IMR-90 (cell line): ENCODE results near the gene ASB9. TPM values are rescaled to one million over a fixed set of nuclear protein-coding genes. Genes with fewer than 3 reads are reported as not detected.

Experiments
- ATAC-seq: fragments of 200-7000 bp; cut with Tn5 transposase; 2 replicates; pipeline ENCODE4 v1.9.1; 2020; ENCODE audit warnings: low read depth, mild to moderate bottlenecking, moderate library complexity
- BruUV-seq: library from RNA; stranded (reverse); fragments of 400-500 nt; replicated peaks from 2 replicates; lab custom pipeline; 2021; lab: Mats Ljungman, UMichigan
- CTCF ChIA-PET: fragments of 300-600 bp; formaldehyde crosslinking; extraction: SDS; loops from one replicate; lab custom pipeline; 2021; ENCODE audit warnings: antibody characterized with exemption; lab: Yijun Ruan, JAX
- POLR2A ChIA-PET: fragments of 300-600 bp; sonication (Branson Sonifier 250); formaldehyde crosslinking; loops from one replicate; lab custom pipeline; 2022; ENCODE audit warnings: antibody characterized with exemption; ENCODE audit not compliant: unreplicated experiment; lab: Charles Lee
- DNase-seq: peaks from one replicate; pipeline ENCODE4 v3.0.0; 2013
- H2AFZ ChIP-seq: replicated peaks from 2 replicates; pipeline ENCODE3; 2013; ENCODE audit warnings: low read length, mild to moderate bottlenecking; ENCODE audit not compliant: poor library complexity
- H2AK5ac ChIP-seq: 2 replicates; pipeline ENCODE4 v1.6.1; 2013; ENCODE audit warnings: low read depth, low read length, inconsistent platforms
- H2AK9ac ChIP-seq: replicated peaks from 2 replicates; pipeline ENCODE3; 2013; ENCODE audit warnings: mild to moderate bottlenecking, low read depth, low read length, moderate library complexity; ENCODE audit not compliant: poor library complexity
- H2BK120ac ChIP-seq: 2 replicates; pipeline ENCODE4 v1.6.1; 2013; ENCODE audit warnings: low read depth, low read length, inconsistent platforms
- H2BK15ac ChIP-seq: 3 replicates; pipeline ENCODE4 v1.6.1; 2013; ENCODE audit warnings: low read depth, low read length, inconsistent platforms
- H2BK20ac ChIP-seq: 2 replicates; pipeline ENCODE4 v1.6.1; 2013; ENCODE audit warnings: low read depth, mild to moderate bottlenecking, inconsistent platforms, low read length, moderate library complexity
- H2BK5ac ChIP-seq: 2 replicates; pipeline ENCODE4 v1.6.1; 2013; ENCODE audit warnings: mild to moderate bottlenecking, low read depth, low read length, inconsistent platforms; ENCODE audit not compliant: poor library complexity, severe bottlenecking
- H3K14ac ChIP-seq: replicated peaks from 2 replicates; pipeline ENCODE4 v1.6.1; 2013; ENCODE audit warnings: low read depth, low read length, inconsistent platforms
- H3K18ac ChIP-seq: 2 replicates; pipeline ENCODE4 v1.6.1; 2013; ENCODE audit warnings: low read depth, low read length, control low read depth
- H3K23ac ChIP-seq: 2 replicates; pipeline ENCODE4 v1.6.1; 2013; ENCODE audit warnings: low read depth, low read length, inconsistent platforms
- H3K27ac ChIP-seq: 2 replicates; pipeline ENCODE4 v1.5.1; 2013; ENCODE audit warnings: mild to moderate bottlenecking, control low read depth, low read length; ENCODE audit not compliant: insufficient read depth
- H3K27me3 ChIP-seq: 2 replicates; pipeline ENCODE4 v1.6.1; 2013; ENCODE audit warnings: low read length; ENCODE audit not compliant: control insufficient read depth, insufficient read depth
- H3K36me3 ChIP-seq: 2 replicates; pipeline ENCODE4 v1.6.1; 2013; ENCODE audit warnings: low read length, mixed read lengths; ENCODE audit not compliant: control insufficient read depth, insufficient read depth
- H3K4ac ChIP-seq: 2 replicates; pipeline ENCODE4 v1.6.1; 2013; ENCODE audit warnings: low read depth, low read length, inconsistent platforms
- H3K4me1 ChIP-seq: 2 replicates; pipeline ENCODE4 v1.6.1; 2013; ENCODE audit warnings: low read length, mixed read lengths; ENCODE audit not compliant: control insufficient read depth, insufficient read depth
- H3K4me2 ChIP-seq: 2 replicates; pipeline ENCODE4 v1.6.1; 2013; ENCODE audit warnings: low read depth, mild to moderate bottlenecking, control low read depth, low read length, moderate library complexity
- H3K4me3 ChIP-seq: 2 replicates; pipeline ENCODE4 v1.5.1; 2013; ENCODE audit warnings: low read depth, mild to moderate bottlenecking, control low read depth, low read length, moderate library complexity; ENCODE audit not compliant: insufficient read depth
- H3K56ac ChIP-seq: 2 replicates; pipeline ENCODE4 v1.6.1; 2013; ENCODE audit warnings: low read length, inconsistent platforms; ENCODE audit not compliant: insufficient read depth; ENCODE audit errors: extremely low read depth
- H3K79me1 ChIP-seq, 2 experiments: 2 replicates each; pipeline ENCODE4 v1.6.1; 2013; ENCODE audit warnings: low read length in 2 of 2, inconsistent platforms in 1 of 2, low read depth in 1 of 2
- H3K9ac ChIP-seq: 2 replicates; pipeline ENCODE4 v1.6.1; 2013; ENCODE audit warnings: low read depth, low read length, control low read depth
- H3K9me1 ChIP-seq: 2 replicates; pipeline ENCODE4 v1.6.1; 2013; ENCODE audit warnings: low read length, inconsistent platforms; ENCODE audit not compliant: insufficient read depth
- H3K9me3 ChIP-seq: 2 replicates; pipeline ENCODE4 v1.6.1; 2013; ENCODE audit warnings: low read length; ENCODE audit not compliant: control insufficient read depth, insufficient read depth
- H4K20me1 ChIP-seq: 2 replicates; pipeline ENCODE4 v1.6.1; 2013; ENCODE audit warnings: low read length, inconsistent platforms; ENCODE audit not compliant: insufficient read depth
- H4K5ac ChIP-seq: 2 replicates; pipeline ENCODE4 v1.6.1; 2013; ENCODE audit warnings: mild to moderate bottlenecking, low read depth, low read length, control low read depth
- H4K8ac ChIP-seq, 2 experiments: 2 replicates each; pipeline ENCODE4 v1.6.1; 2013; ENCODE audit warnings: low read depth in 2 of 2, low read length in 2 of 2, control low read depth in 1 of 2, inconsistent platforms in 1 of 2
- H4K91ac ChIP-seq: 2 replicates; pipeline ENCODE4 v1.6.1; 2013; ENCODE audit warnings: low read depth, low read length, inconsistent platforms; ENCODE audit not compliant: insufficient read depth
- CEBPB ChIP-seq: IDR thresholded peaks from 2 replicates; pipeline ENCODE4 v1.6.1; 2012; ENCODE audit warnings: low read depth, low read length, improper control_type of control experiment
- POLR2A ChIP-seq: IDR thresholded peaks from 2 replicates; pipeline ENCODE4 v1.6.1; 2012; ENCODE audit warnings: mild to moderate bottlenecking, low read depth, low read length
- RAD21 ChIP-seq: IDR thresholded peaks from 2 replicates; pipeline ENCODE4 v1.6.1; 2012; ENCODE audit warnings: low read length, improper control_type of control experiment
- WGBS, 2 experiments: methylation state at CpG; one replicate each; pipeline versions ENCODE4 v1.1.5 to v1.1.7; 2013; ENCODE audit warnings: missing lambda C conversion rate in 2 of 2; ENCODE audit not compliant: insufficient read length in 1 of 2; ENCODE audit errors: extremely low coverage in 2 of 2; 5-methylcytosine and 5-hydroxymethylcytosine counted together
- dilution Hi-C: fragments of 300-500 bp; cut with HindIII; formaldehyde crosslinking; loops from one replicate; pipeline ENCODE4 v1.14.3; 2018; ENCODE audit warnings: low sequenced_read_pairs; ENCODE audit not compliant: unreplicated experiment
- in situ Hi-C: fragments of 300-500 bp; cut with MboI; formaldehyde crosslinking; loops from 3 replicates; pipeline ENCODE4 v1.14.3; 2019; ENCODE audit warnings: low sequenced_read_pairs, inconsistent platforms, mixed read lengths
- intact Hi-C: fragments of 100-400 bp; cut with micrococcal nuclease; formaldehyde crosslinking; loops from 2 replicates; pipeline ENCODE4 v1.10.0; 2022
- polyA plus RNA-seq, 3 experiments: library from polyadenylated mRNA; depleted of rRNA; stranded (reverse); fragments of >200 nt; gene quantifications; 2 replicates each; pipeline ENCODE4 v1.2.3, GENCODE V29; 2012; ENCODE audit warnings: low replicate concordance in 1 of 3
- total RNA-seq: library from RNA; depleted of rRNA; stranded (reverse); fragments of >200 nt; gene quantifications from 2 replicates; pipeline ENCODE4 v1.2.3, GENCODE V29; 2012

The ASB9 gene
- total and polyA plus RNA-seq, 2 of the 4 experiments (the other 2 are of a cell fraction), result 0.15 to 0.36 TPM

DNA sequence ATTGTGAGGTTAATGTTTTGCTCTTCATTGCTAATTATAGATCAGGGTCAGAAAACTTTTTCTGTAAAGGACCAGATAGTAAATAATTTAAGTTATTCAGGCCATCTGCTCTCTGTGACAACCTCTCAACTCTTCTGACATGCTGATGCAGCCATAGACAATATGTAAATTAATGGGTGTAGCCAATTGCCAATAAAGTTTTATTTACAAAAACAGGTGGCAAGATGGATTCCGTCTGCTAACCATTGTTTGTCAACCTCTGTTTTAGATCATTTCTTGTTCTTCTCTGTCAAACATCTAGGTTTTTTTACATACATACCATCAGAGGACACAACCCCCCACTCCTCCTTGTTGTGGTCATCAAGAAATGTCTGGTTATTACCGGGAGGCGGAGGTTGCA is 33.7 kb downstream of the ASB9 start:
- CTCF ChIA-PET, result no interaction called here
- Histone ChIP-seq H3K4me1 (no peaks in the 10 kb centered on the region), H3K27ac (no peak overlapping the region), H2BK15ac (no peak overlapping the region), H4K20me1 (no peaks in the 10 kb centered on the region), H2AK9ac (no peak overlapping the region), H3K9me1 (no peaks in the 10 kb centered on the region), H3K4ac (no peak overlapping the region), H3K18ac (no peak overlapping the region), H3K23ac (no peak overlapping the region), H3K27me3 (no peaks in the 10 kb centered on the region; the same call in 1 of the 2 replicates), H3K4me3 (no peak overlapping the region), H3K79me1 (no peaks in the 10 kb centered on the region), H2BK20ac (no peak overlapping the region), H3K36me3 (no peaks in the 10 kb centered on the region), H3K56ac (no peak overlapping the region), H4K8ac (no peak overlapping the region), H3K9me3 (no peaks in the 10 kb centered on the region), H4K5ac (no peak overlapping the region), H3K4me2 (no peak overlapping the region), H2AK5ac (no peak overlapping the region), H2AFZ (no peak overlapping the region), H4K91ac (no peak overlapping the region), H3K9ac (no peak overlapping the region), H2BK5ac (no peak overlapping the region), H3K14ac (no peak overlapping the region), H2BK120ac (no peak overlapping the region)
- dilution Hi-C loops, result no loop called here
- POLR2A ChIA-PET, result no interaction called here
- intact Hi-C loops, result no loop called here
- ATAC-seq, result no peak
- BruUV-seq, result no TSS peak
- no peak for DNase-seq
- no CpG with 5 or more reads among the region's 3 CpGs for WGBS, 2 experiments
- in situ Hi-C loops, result no loop called here
- TF ChIP-seq CEBPB, result no peak
- TF ChIP-seq POLR2A, result no peak
- TF ChIP-seq RAD21, result no peak
